DND-41 (cell line): Measurements from ENCODE around the gene ZNF580.
A peak's percentile ranks its signal among the peaks of the same experiment; 100 is the strongest.

Experiments
- ATAC-seq: fragments of 200-7000 bp; cut with Tn5 transposase; 3 replicates; pipeline ENCODE4 v1.9.1; 2021; ENCODE audit warnings: low read depth; ENCODE audit not compliant: insufficient read depth
- DNase-seq: peaks from one replicate; pipeline ENCODE4 v3.0.0-alpha.2; 2020
- H2AFZ ChIP-seq: 2 replicates; pipeline ENCODE4 v1.6.0; 2012; ENCODE audit warnings: low read depth, low read length
- H3K27ac ChIP-seq: 2 replicates; pipeline ENCODE4 v1.5.1; 2012; ENCODE audit warnings: low read length, inconsistent platforms
- H3K27me3 ChIP-seq: fragments of 200-600 bp; sonication (generic); 2 replicates; pipeline ENCODE4 v1.6.0; 2012; ENCODE audit warnings: low read length, mild to moderate bottlenecking, inconsistent platforms; ENCODE audit not compliant: insufficient read depth, poor library complexity
- H3K36me3 ChIP-seq: 2 replicates; pipeline ENCODE4 v1.5.1; 2012; ENCODE audit warnings: low read length, inconsistent platforms; ENCODE audit not compliant: insufficient read depth
- H3K4me1 ChIP-seq: 2 replicates; pipeline ENCODE4 v1.5.1; 2012; ENCODE audit warnings: mild to moderate bottlenecking, low read length; ENCODE audit not compliant: insufficient read depth
- H3K4me2 ChIP-seq: 2 replicates; pipeline ENCODE4 v1.6.0; 2012; ENCODE audit warnings: mild to moderate bottlenecking, moderate library complexity, low read length, inconsistent platforms; ENCODE audit not compliant: insufficient read depth
- H3K4me3 ChIP-seq, 2 experiments: fragments of 200-600 bp in 1 of 2; shearing (Covaris generic) in 1 of 2; 2 replicates each; pipeline ENCODE4 v1.5.1; 2012 to 2016; ENCODE audit warnings: inconsistent platforms in 2 of 2, low read length in 2 of 2, mild to moderate bottlenecking in 2 of 2, low read depth in 1 of 2, moderate library complexity in 1 of 2
- H3K79me2 ChIP-seq: 2 replicates; pipeline ENCODE4 v1.6.0; 2012; ENCODE audit warnings: low read length, inconsistent platforms; ENCODE audit not compliant: insufficient read depth
- H3K9ac ChIP-seq: 2 replicates; pipeline ENCODE4 v1.6.0; 2012; ENCODE audit warnings: low read depth, mild to moderate bottlenecking, inconsistent platforms, low read length, moderate library complexity
- H3K9me3 ChIP-seq: 2 replicates; pipeline ENCODE4 v1.5.1; 2012; ENCODE audit warnings: low read length, moderate library complexity, mild to moderate bottlenecking, inconsistent platforms; ENCODE audit not compliant: insufficient read depth, severe bottlenecking
- H4K20me1 ChIP-seq: 2 replicates; pipeline ENCODE4 v1.6.0; 2012; ENCODE audit warnings: low read length; ENCODE audit not compliant: insufficient read depth
- CTCF ChIP-seq: IDR thresholded peaks from 2 replicates; pipeline ENCODE4 v1.5.1; 2012; ENCODE audit warnings: borderline replicate concordance, low read length, moderate library complexity, mild to moderate bottlenecking; ENCODE audit not compliant: poor library complexity, severe bottlenecking; ENCODE audit errors: extremely low read depth
- EZH2 ChIP-seq: IDR thresholded peaks from 3 replicates; pipeline ENCODE4 v1.6.1; 2012; ENCODE audit warnings: borderline replicate concordance, low read depth, mild to moderate bottlenecking, moderate library complexity, low read length, inconsistent platforms; ENCODE audit not compliant: severe bottlenecking

The ZNF580 gene

DNA sequence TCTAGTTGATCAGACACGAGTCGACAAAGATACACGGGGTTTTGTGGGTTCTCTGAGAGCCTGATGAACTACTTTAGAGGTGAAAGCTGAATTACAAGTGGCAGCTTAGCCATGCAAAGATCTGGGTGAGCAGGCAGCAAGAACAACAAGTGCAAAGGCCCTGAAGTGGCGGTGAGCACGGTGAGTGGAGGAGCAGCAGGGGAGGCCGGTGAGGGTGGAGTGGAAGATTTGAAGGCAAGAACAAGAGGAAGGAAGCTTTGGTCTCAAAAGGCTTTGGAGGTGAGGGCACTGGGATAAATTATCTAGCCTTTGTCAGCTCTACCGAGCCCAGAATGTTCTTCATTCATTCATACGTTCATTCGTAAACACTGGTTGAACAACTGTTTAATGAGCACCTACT, 34.0 kb upstream of the ZNF580 start:
- peak overlapping the region in 1 of 2 experiments; percentile 83; a peak in 2 of 4 replicates for H3K4me3 ChIP-seq
- H3K36me3 ChIP-seq: peaks cover 23% of the 10 kb centered on the region
- H2AFZ ChIP-seq: no peak overlapping the region
- DNase-seq (no peak), ATAC-seq (no peak)
- peak overlapping the region; percentile 95 for H3K4me2 ChIP-seq
- no peaks in the 10 kb centered on the region for H3K27me3 ChIP-seq
- H4K20me1 ChIP-seq: peaks cover 25% of the 10 kb centered on the region
- H3K27ac ChIP-seq: peak overlapping the region; percentile 94
- peak overlapping the region; percentile 95 for H3K9ac ChIP-seq
- peaks cover 45% of the 10 kb centered on the region for H3K4me1 ChIP-seq
- no peak for TF ChIP-seq EZH2
- no peaks in the 10 kb centered on the region for H3K9me3 ChIP-seq
- H3K79me2 ChIP-seq: peaks cover 60% of the 10 kb centered on the region

DNA sequence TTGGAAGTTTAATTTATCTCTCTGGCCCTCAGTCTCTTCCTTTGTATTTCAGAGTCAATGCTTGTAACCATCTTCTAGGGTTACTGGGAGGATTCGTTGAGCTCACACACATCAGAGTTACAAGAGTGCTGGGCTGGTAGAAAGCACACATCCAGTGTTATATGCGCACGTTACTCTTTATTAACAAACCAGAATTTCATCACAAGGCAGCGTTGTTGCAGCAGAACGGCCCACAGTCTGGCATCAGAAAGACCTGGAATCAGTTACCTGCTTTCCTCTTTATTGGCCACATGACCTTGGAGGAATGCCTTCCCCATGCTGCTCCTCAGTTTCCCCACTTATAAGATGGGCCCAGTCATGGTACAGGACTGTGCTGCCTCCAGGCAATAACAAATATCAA, 31.5 kb upstream of the ZNF580 start:
- H3K27ac ChIP-seq: no peak overlapping the region

GRCh38 chr19:55611300-55611982, 29.4 kb upstream of the ZNF580 start:
- H3K36me3 ChIP-seq: peaks cover 55% of the 10 kb centered on the region
- no peaks in the 10 kb centered on the region for H3K9me3 ChIP-seq
- H3K79me2 ChIP-seq: peaks cover 67% of the 10 kb centered on the region
- no peak overlapping the region for H3K9ac ChIP-seq
- H4K20me1 ChIP-seq: peaks cover 43% of the 10 kb centered on the region
- no peak for DNase-seq
- H3K4me3 ChIP-seq: no peak overlapping the region
- peaks cover 19% of the 10 kb centered on the region for H3K4me1 ChIP-seq
- H2AFZ ChIP-seq: no peak overlapping the region
- no peaks in the 10 kb centered on the region for H3K27me3 ChIP-seq
- H3K27ac ChIP-seq: no peak overlapping the region
- no peak overlapping the region for H3K4me2 ChIP-seq
- TF ChIP-seq CTCF (no peak), EZH2 (no peak)
- no peak for ATAC-seq

More for the DNA sequence above, 31.5 kb upstream of the ZNF580 start:
- Histone ChIP-seq H3K9me3 (no peaks in the 10 kb centered on the region), H3K36me3 (peaks cover 39% of the 10 kb centered on the region), H4K20me1 (peaks cover 34% of the 10 kb centered on the region), H3K4me1 (peaks cover 33% of the 10 kb centered on the region), H3K79me2 (peaks cover 73% of the 10 kb centered on the region), H3K4me2 (no peak overlapping the region), H3K9ac (no peak overlapping the region), H3K4me3 (no peak overlapping the region), H2AFZ (no peak overlapping the region), H3K27me3 (no peaks in the 10 kb centered on the region)
- DNase-seq: no peak
- TF ChIP-seq EZH2: no peak
- no peak for TF ChIP-seq CTCF
- ATAC-seq: no peak

- TF ChIP-seq CTCF (no peak), EZH2 (no peak)
- H3K79me2 ChIP-seq: peaks cover 61% of the 10 kb centered on the region
- peaks cover 12% of the 10 kb centered on the region for H3K4me1 ChIP-seq
- H3K4me3 ChIP-seq: no peak overlapping the region
- H4K20me1 ChIP-seq: peaks cover 43% of the 10 kb centered on the region
- H3K4me2 ChIP-seq: no peak overlapping the region
- no peak overlapping the region for H2AFZ ChIP-seq
- H3K27ac ChIP-seq: no peak overlapping the region
- no peak for DNase-seq
- no peak for ATAC-seq
- no peaks in the 10 kb centered on the region for H3K9me3 ChIP-seq
- H3K36me3 ChIP-seq: peaks cover 54% of the 10 kb centered on the region
- H3K9ac ChIP-seq: no peak overlapping the region
- H3K27me3 ChIP-seq: no peaks in the 10 kb centered on the region
Observed at GRCh38 chr19:55611983-55612645, 28.7 kb upstream of the ZNF580 start.
